Measurements from ENCODE around the gene VPS51. TPM values are rescaled to one million over a fixed set of nuclear protein-coding genes. Genes with fewer than 3 reads are reported as not detected.
"Not testable (repeated sequence)": the region's sequence is repeated elsewhere in the genome, so short reads cannot be mapped to it uniquely, and the experiment has no call there.

The VPS51 gene
- total RNA-seq, 1 experiment from 2014 or later, result 123 TPM

GRCh38 chr11:65117206-65118096 lies 21.4 kb downstream of the VPS51 start, which contains the start of gene ZNHIT2 (continued):
- peak; percentile 88; the same call in 1 of the 2 replicates for TF ChIP-seq ZNF416 (CRISPR knock-in tag; IDR thresholded peaks at IDR 0.05)
- TF ChIP-seq, protein P1, sequence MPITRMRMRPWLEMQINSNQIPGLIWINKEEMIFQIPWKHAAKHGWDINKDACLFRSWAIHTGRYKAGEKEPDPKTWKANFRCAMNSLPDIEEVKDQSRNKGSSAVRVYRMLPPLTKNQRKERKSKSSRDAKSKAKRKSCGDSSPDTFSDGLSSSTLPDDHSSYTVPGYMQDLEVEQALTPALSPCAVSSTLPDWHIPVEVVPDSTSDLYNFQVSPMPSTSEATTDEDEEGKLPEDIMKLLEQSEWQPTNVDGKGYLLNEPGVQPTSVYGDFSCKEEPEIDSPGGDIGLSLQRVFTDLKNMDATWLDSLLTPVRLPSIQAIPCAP (CRISPR knock-in tag; IDR thresholded peaks at IDR 0.05), result peak; percentile 72
- TF ChIP-seq FOXP4 (CRISPR knock-in tag; IDR thresholded peaks at IDR 0.05), result peak; percentile 91
- no peak for TF ChIP-seq NR1H2 (CRISPR knock-in tag; IDR thresholded peaks at IDR 0.05)
- no peak for TF ChIP-seq GRHL2 (CRISPR knock-in tag; IDR thresholded peaks at IDR 0.05; ENCODE audit: insufficient replicate concordance, severe bottlenecking)
- TF ChIP-seq RELA (CRISPR knock-in tag; IDR thresholded peaks at IDR 0.05; ENCODE audit: borderline replicate concordance), result peak; percentile 19
- peak; percentile 36; the same call in 1 of the 2 replicates for TF ChIP-seq PRDM15 (CRISPR knock-in tag; IDR thresholded peaks at IDR 0.05)

DNA sequence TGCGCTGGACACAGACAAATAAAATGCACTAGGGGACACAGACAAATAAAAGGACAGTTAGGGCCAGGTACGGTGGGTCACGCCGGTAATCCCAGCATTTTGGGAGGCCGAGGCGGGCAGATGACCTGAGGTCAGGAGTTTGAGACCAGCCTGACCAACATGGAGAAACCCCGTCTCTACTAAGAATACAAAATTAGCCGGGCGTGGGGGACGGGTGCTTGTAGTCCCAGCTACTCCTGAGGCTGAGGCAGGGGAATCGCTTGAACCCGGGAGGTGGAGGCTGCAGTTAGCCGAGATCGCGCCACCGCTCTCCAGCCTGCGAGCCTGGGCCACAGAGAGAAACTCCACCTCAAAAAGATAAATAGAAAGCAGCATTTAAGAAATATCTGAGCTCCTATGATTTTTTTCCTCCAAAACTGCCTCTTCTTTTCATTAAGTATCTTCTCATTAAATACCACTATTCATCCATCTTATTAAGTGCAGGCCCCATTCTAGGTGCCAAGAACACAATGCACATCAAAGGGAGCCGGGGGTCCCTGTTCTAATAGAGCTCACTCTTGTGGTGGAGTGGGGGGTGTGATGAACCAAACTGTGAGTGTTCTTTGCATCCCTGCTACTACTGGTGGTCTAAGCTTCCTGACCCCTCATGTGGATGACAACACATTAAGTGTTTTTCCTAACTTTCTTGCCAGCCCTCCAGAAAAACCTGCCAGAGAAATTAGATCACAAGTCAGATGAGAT lies 22.3 kb downstream of the VPS51 start:
- peak overlapping the region; percentile 100 for H3K27ac Mint-ChIP-seq
- TF ChIP-seq, protein P2, sequence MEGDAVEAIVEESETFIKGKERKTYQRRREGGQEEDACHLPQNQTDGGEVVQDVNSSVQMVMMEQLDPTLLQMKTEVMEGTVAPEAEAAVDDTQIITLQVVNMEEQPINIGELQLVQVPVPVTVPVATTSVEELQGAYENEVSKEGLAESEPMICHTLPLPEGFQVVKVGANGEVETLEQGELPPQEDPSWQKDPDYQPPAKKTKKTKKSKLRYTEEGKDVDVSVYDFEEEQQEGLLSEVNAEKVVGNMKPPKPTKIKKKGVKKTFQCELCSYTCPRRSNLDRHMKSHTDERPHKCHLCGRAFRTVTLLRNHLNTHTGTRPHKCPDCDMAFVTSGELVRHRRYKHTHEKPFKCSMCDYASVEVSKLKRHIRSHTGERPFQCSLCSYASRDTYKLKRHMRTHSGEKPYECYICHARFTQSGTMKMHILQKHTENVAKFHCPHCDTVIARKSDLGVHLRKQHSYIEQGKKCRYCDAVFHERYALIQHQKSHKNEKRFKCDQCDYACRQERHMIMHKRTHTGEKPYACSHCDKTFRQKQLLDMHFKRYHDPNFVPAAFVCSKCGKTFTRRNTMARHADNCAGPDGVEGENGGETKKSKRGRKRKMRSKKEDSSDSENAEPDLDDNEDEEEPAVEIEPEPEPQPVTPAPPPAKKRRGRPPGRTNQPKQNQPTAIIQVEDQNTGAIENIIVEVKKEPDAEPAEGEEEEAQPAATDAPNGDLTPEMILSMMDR (IDR thresholded peaks at IDR 0.05), result peak; percentile 29
- no peak for TF ChIP-seq ZNF396 (CRISPR knock-in tag; IDR thresholded peaks at IDR 0.05; ENCODE audit: borderline replicate concordance)

GRCh38 chr11:65118891-65119669 lies 23.1 kb downstream of the VPS51 start:
- not testable (repeated sequence) for H3K27me3 Mint-ChIP-seq (ENCODE audit: low read depth); H3K4me3 Mint-ChIP-seq; DNase-seq (ENCODE audit: low spot score); H3K9me3 Mint-ChIP-seq; ATAC-seq
- peak overlapping the region; percentile 85 for H3K27ac Mint-ChIP-seq
- ChIA-PET POLR2A (interaction anchor here (1.5 kb wide), 1 partner anchor 62 kb away, joined by 3 read pairs; no protein-coding TSS in a partner anchor), CTCF (interaction anchor here (2.2 to 5.7 kb wide), 4 partner anchors 7 to 85 kb away, joined by 7 to 56 read pairs (median 16); partner anchors contain the start of genes CAPN1, SYVN1 and TM7SF2)
- peaks cover 17% of the 10 kb centered on the region for H3K4me1 Mint-ChIP-seq
- peaks cover 37% of the 10 kb centered on the region for H3K36me3 Mint-ChIP-seq

More for the DNA sequence above, 22.3 kb downstream of the VPS51 start:
- peak overlapping the region; percentile 86 for H3K4me3 Mint-ChIP-seq
- ChIA-PET CTCF (interaction anchor here (0.7 to 5.7 kb wide), 17 partner anchors 7 to 669 kb away, joined by 3 to 56 read pairs (median 5); partner anchors contain the start of genes ARL2, CAPN1, CDC42EP2 and RASGRP2), POLR2A (interaction anchor here (0.6 to 2.3 kb wide), 4 partner anchors 17 to 63 kb away, joined by 3 to 11 read pairs (median 6); partner anchors contain the start of gene CAPN1)
- peaks cover 37% of the 10 kb centered on the region for H3K36me3 Mint-ChIP-seq
- ATAC-seq (no peak), DNase-seq (ENCODE audit: low spot score) (no peak)
- H3K9me3 Mint-ChIP-seq, result no peaks in the 10 kb centered on the region
- H3K4me1 Mint-ChIP-seq, result peaks cover 24% of the 10 kb centered on the region
- no peaks in the 10 kb centered on the region for H3K27me3 Mint-ChIP-seq (ENCODE audit: low read depth)
